Esophagus squamous epithelium (tissue), 5 donors: ENCODE results near the gene STK31. TPM values are rescaled to one million over a fixed set of nuclear protein-coding genes. Genes with fewer than 3 reads are reported as not detected.
"Not testable (repeated sequence)": the region's sequence is repeated elsewhere in the genome, so short reads cannot be mapped to it uniquely, and the experiment has no call there.

ENCODE experiments used
- DNase-seq: peaks from one replicate; lab custom pipeline; 2025; lab: John Stamatoyannopoulos, UW
- H3K27ac ChIP-seq, 4 donors: fragments of 200-600 bp; sonication (generic); one replicate each; pipeline ENCODE4 v1.5.1; 2016 to 2019; ENCODE audit warnings: mild to moderate bottlenecking in 1 of 4
- H3K27me3 ChIP-seq, 4 donors: fragments of 200-600 bp; sonication (generic); 1 replicate in 3 of 4; 2 replicates in 1 of 4; pipeline versions ENCODE4 v1.5.1 to v1.6.0; 2017 to 2021; ENCODE audit warnings: antibody characterized with exemption in 1 of 4
- H3K36me3 ChIP-seq, 3 donors: fragments of 200-600 bp; sonication (generic); one replicate each; pipeline ENCODE4 v1.5.1; 2016 to 2019
- H3K4me1 ChIP-seq, 3 donors: fragments of 200-600 bp; sonication (generic); one replicate each; pipeline ENCODE4 v1.5.1; 2017 to 2019
- H3K4me3 ChIP-seq, 4 donors: fragments of 200-600 bp; sonication (generic); 1 replicate in 3 of 4; 2 replicates in 1 of 4; pipeline ENCODE4 v1.5.1; 2016 to 2019; ENCODE audit warnings: mild to moderate bottlenecking in 2 of 4, moderate library complexity in 1 of 4
- H3K9me3 ChIP-seq, 3 donors: fragments of 200-600 bp; sonication (generic); one replicate each; pipeline ENCODE4 v1.5.1; 2016 to 2019
- CTCF ChIP-seq, 6 experiments: fragments of 450-650 bp in 4 of 6; fragments of 200-600 bp in 2 of 6; sonication (generic) in 2 of 6; IDR thresholded peaks; one replicate each; pipeline ENCODE4 v1.5.1; 2016 to 2019; ENCODE audit warnings: antibody characterized with exemption in 6 of 6, mild to moderate bottlenecking in 4 of 6, moderate library complexity in 4 of 6
- POLR2A ChIP-seq, 4 donors: fragments of 450-650 bp; IDR thresholded peaks; one replicate each; pipeline ENCODE4 v1.6.1; 2017; ENCODE audit warnings: antibody characterized with exemption in 4 of 4, mild to moderate bottlenecking in 4 of 4, moderate library complexity in 3 of 4
- WGBS, 2 donors: methylation state at CpG; one replicate each; pipeline ENCODE4 v1.1.5; 2018; 5-methylcytosine and 5-hydroxymethylcytosine counted together
- intact Hi-C: fragments of 100-400 bp; cut with DNase I; formaldehyde crosslinking; loops from one replicate; pipeline ENCODE4 v1.15.0; 2022
- total RNA-seq, 4 donors: library from RNA; depleted of rRNA; stranded (reverse); fragments of >200 nt; gene quantifications; one replicate each; pipeline ENCODE4 v1.1.0, GENCODE V29; 2016
- donor health status: DM: yes; HTN: yes; CAD: no.

STK31 gene
- total RNA-seq, 4 donors from 2014 or later: 0.49 to 0.67 (median 0.57) TPM; not detected in 1

- intact Hi-C loops: no loop called here
- 79 to 82% methylated on average over 3 of the region's 3 CpGs for WGBS, 2 donors
- H3K9me3 ChIP-seq: no peaks in the 10 kb centered on the region
- TF ChIP-seq POLR2A (IDR thresholded peaks at IDR 0.05): no peak
- no peak for TF ChIP-seq CTCF (IDR thresholded peaks at IDR 0.05)
- H3K4me1 ChIP-seq: no peaks in the 10 kb centered on the region
- no peaks in the 10 kb centered on the region for H3K27me3 ChIP-seq
- H3K4me3 ChIP-seq: no peak overlapping the region
- H3K36me3 ChIP-seq: no peaks in the 10 kb centered on the region
- no peak overlapping the region for H3K27ac ChIP-seq
- DNase-seq: no peak
These were observed 38.0 kb upstream of the STK31 start for GRCh38 chr7:23672033-23672432.

- peak; percentile 36 for DNase-seq
- no peaks in the 10 kb centered on the region for H3K36me3 ChIP-seq
- intact Hi-C loops: loop anchor here (10.0 kb wide), 1 partner anchor 85 kb away; the partner anchor contains the start of gene CCDC126
- no peaks in the 10 kb centered on the region for H3K9me3 ChIP-seq
- H3K4me1 ChIP-seq: peaks cover 3 to 25% (median 5%) of the 10 kb centered on the region in 3 donors
- H3K27me3 ChIP-seq: no peaks in the 10 kb centered on the region
- 0 to 2% methylated on average over 8 to 13 of the region's 53 CpGs for WGBS, 2 donors
- H3K4me3 ChIP-seq: peak within 1 kb of the TSS; percentile 62 to 88 (median 69)
- TF ChIP-seq CTCF (IDR thresholded peaks at IDR 0.05): peak; percentile 45 to 84 (median 80)
- peak in 1 of 4 donors; percentile 19 for TF ChIP-seq POLR2A (IDR thresholded peaks at IDR 0.05)
- H3K27ac ChIP-seq: peak within 1 kb of the TSS; percentile 78 to 92 (median 88)
These were observed 30.1 kb upstream of the STK31 start, which contains the start of gene FAM221A for GRCh38 chr7:23679898-23680413. TSS of gene FAM221A (plus strand) at chr7:23680199. CDS start at chr7:23680219, 20 bp downstream.

- intact Hi-C loops: loop anchor here (10.0 kb wide), 1 partner anchor 86 kb away; the partner anchor contains the start of gene CCDC126
- H3K27ac ChIP-seq: peak overlapping the region; percentile 78 to 92 (median 88)
- H3K4me1 ChIP-seq: peaks cover 3 to 32% (median 5%) of the 10 kb centered on the region in 3 donors
- no peaks in the 10 kb centered on the region for H3K27me3 ChIP-seq
- 14 to 16% methylated on average over 10 to 17 of the region's 42 CpGs for WGBS, 2 donors
- peak overlapping the region; percentile 62 to 88 (median 69) for H3K4me3 ChIP-seq
- TF ChIP-seq POLR2A (IDR thresholded peaks at IDR 0.05) (peak in 1 of 4 donors; percentile 9), CTCF (IDR thresholded peaks at IDR 0.05) (no peak)
- no peaks in the 10 kb centered on the region for H3K9me3 ChIP-seq
- no peaks in the 10 kb centered on the region for H3K36me3 ChIP-seq
- no peak for DNase-seq
These were observed 29.3 kb upstream of the STK31 start for GRCh38 chr7:23680414-23681405.

- peaks cover 3 to 40% (median 5%) of the 10 kb centered on the region in 3 donors for H3K4me1 ChIP-seq
- WGBS, 2 donors: 79 to 87% methylated on average over 3 to 6 of the region's 6 CpGs
- intact Hi-C loops: loop anchor here (10.0 kb wide), 1 partner anchor 89 kb away; the partner anchor contains the start of gene CCDC126
- not testable (repeated sequence) for H3K9me3 ChIP-seq, H3K27ac ChIP-seq, DNase-seq, H3K27me3 ChIP-seq, H3K4me3 ChIP-seq
- peaks cover 0 to 11% (median 0%) of the 10 kb centered on the region in 3 donors for H3K36me3 ChIP-seq
These were observed 26.0 kb upstream of the STK31 start for GRCh38 chr7:23684041-23684440.

- peaks cover 0 to 32% (median 5%) of the 10 kb centered on the region in 3 donors for H3K4me1 ChIP-seq
- H3K27ac ChIP-seq: peak overlapping the region in 3 of 4 donors; percentile 10 to 64 (median 41)
- TF ChIP-seq CTCF (IDR thresholded peaks at IDR 0.05) (no peak), POLR2A (IDR thresholded peaks at IDR 0.05) (no peak)
- H3K36me3 ChIP-seq: peaks cover 0 to 22% (median 0%) of the 10 kb centered on the region in 3 donors
- intact Hi-C loops: loop anchor here (10.0 kb wide), 1 partner anchor 91 kb away; the partner anchor contains the start of gene CCDC126
- no peak overlapping the region for H3K4me3 ChIP-seq
- DNase-seq: no peak
- 15 to 42% methylated on average over 3 of the region's 3 CpGs for WGBS, 2 donors
- H3K27me3 ChIP-seq: no peaks in the 10 kb centered on the region
- H3K9me3 ChIP-seq: no peaks in the 10 kb centered on the region
These were observed 24.3 kb upstream of the STK31 start for GRCh38 chr7:23685731-23686130.
